NCI-H2107 (cell line): Measurements from ENCODE around the gene CCND3.

Experiments
- DNase-seq: peaks from one replicate; lab custom pipeline; 2025; lab: John Stamatoyannopoulos, UW

The CCND3 gene

GRCh38 chr6:41941280-41942066 lies at the start of gene CCND3:
TSS of gene CCND3 (minus strand) at chr6:41941808. CDS start at chr6:41941649, 159 bp downstream.
- DNase-seq, result peak; percentile 35

- DNase-seq, result no peak
Observed at GRCh38 chr6:41986339-41986738, 44.7 kb upstream of the CCND3 start.

- no peak for DNase-seq
Observed at GRCh38 chr6:41984623-41985022, 43.0 kb upstream of the CCND3 start.

- no peak for DNase-seq
Observed at GRCh38 chr6:41976794-41977484, 35.3 kb upstream of the CCND3 start.

- DNase-seq, result no peak
Observed at GRCh38 chr6:41975276-41975675, 33.7 kb upstream of the CCND3 start.

GRCh38 chr6:41974281-41974825 lies 32.7 kb upstream of the CCND3 start:
- no peak for DNase-seq

GRCh38 chr6:41972826-41973225 lies 31.2 kb upstream of the CCND3 start:
- no peak for DNase-seq

GRCh38 chr6:41970436-41970846 lies 28.8 kb upstream of the CCND3 start:
- DNase-seq, result no peak

- no peak for DNase-seq
Observed at GRCh38 chr6:41967312-41968287, 26.0 kb upstream of the CCND3 start.

- DNase-seq, result no peak
Observed at GRCh38 chr6:41966961-41967311, 25.3 kb upstream of the CCND3 start.

- DNase-seq, result no peak
Observed at GRCh38 chr6:41966214-41966920, 24.8 kb upstream of the CCND3 start.

- DNase-seq, result no peak
Observed at GRCh38 chr6:41965429-41966213, 24.0 kb upstream of the CCND3 start.

GRCh38 chr6:41964201-41964887 lies 22.7 kb upstream of the CCND3 start:
- no peak for DNase-seq

GRCh38 chr6:41963371-41963770 lies 21.8 kb upstream of the CCND3 start:
- no peak for DNase-seq

- no peak for DNase-seq
Observed at GRCh38 chr6:41960028-41960427, 18.4 kb upstream of the CCND3 start.

- no peak for DNase-seq
Observed at GRCh38 chr6:41958022-41958856, 16.6 kb upstream of the CCND3 start.

GRCh38 chr6:41957117-41957516 lies 15.5 kb upstream of the CCND3 start:
- no peak for DNase-seq

GRCh38 chr6:41955412-41955811 lies 13.8 kb upstream of the CCND3 start:
- no peak for DNase-seq

GRCh38 chr6:41954668-41955067 lies 13.1 kb upstream of the CCND3 start:
- no peak for DNase-seq
